ENCODE data around the gene EARS2.

Gene EARS2

DNA sequence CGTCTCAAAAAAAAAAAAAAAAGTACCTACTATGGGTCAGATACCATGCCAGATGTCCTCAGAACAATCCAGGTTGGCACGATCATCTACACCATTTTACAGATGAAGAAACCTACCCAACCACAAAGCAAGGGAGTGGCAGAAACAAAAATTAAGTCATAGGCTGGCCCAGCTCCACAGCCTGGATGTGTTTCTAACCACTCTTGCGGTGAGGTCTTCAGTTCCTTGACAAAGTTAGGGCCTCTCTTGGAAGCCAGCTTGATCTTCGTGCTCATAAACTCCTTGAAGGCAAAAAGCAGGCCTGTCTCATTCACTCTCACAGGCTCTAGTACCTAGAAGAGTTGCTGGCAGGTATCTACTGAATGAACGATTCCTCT, 53.1 kb downstream of the EARS2 start:
- TF ChIP-seq, protein P1, sequence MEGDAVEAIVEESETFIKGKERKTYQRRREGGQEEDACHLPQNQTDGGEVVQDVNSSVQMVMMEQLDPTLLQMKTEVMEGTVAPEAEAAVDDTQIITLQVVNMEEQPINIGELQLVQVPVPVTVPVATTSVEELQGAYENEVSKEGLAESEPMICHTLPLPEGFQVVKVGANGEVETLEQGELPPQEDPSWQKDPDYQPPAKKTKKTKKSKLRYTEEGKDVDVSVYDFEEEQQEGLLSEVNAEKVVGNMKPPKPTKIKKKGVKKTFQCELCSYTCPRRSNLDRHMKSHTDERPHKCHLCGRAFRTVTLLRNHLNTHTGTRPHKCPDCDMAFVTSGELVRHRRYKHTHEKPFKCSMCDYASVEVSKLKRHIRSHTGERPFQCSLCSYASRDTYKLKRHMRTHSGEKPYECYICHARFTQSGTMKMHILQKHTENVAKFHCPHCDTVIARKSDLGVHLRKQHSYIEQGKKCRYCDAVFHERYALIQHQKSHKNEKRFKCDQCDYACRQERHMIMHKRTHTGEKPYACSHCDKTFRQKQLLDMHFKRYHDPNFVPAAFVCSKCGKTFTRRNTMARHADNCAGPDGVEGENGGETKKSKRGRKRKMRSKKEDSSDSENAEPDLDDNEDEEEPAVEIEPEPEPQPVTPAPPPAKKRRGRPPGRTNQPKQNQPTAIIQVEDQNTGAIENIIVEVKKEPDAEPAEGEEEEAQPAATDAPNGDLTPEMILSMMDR (IDR thresholded peaks at IDR 0.05; ENCODE audit: extremely low read depth, insufficient read depth, missing control alignments) = no peak
- in situ Hi-C loops (cut with MboI; ENCODE audit: low pct_unique_long_range_greater_than_20kb, low sequenced_read_pairs, unreplicated experiment) = no loop called here
- DNase-seq (ENCODE audit: low spot score) = no peak

DNA sequence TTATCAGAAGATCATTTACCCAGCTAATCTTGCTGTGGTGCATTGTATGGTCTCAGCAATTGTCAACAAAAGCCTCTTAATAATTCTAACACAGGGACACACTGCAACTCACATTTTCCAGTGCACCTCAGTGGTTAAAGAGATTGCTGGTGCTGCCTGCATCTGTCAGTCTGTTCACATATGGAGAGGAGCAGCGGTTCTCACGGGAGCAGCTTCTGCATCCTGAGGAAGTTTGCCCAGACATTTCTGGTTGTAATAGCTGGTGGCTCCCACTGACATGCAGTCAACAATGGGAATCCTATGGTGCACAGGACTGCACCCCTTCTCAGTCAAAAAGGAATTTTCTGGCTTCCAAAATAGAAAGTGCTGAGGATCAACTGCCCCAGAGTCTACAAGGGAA, 54.7 kb downstream of the EARS2 start:
- in situ Hi-C loops (cut with MboI; ENCODE audit: low pct_unique_long_range_greater_than_20kb, low sequenced_read_pairs, unreplicated experiment) = no loop called here
- TF ChIP-seq, protein P1 (IDR thresholded peaks at IDR 0.05; ENCODE audit: extremely low read depth, insufficient read depth, missing control alignments) = no peak
- DNase-seq (ENCODE audit: low spot score) = no peak

DNA sequence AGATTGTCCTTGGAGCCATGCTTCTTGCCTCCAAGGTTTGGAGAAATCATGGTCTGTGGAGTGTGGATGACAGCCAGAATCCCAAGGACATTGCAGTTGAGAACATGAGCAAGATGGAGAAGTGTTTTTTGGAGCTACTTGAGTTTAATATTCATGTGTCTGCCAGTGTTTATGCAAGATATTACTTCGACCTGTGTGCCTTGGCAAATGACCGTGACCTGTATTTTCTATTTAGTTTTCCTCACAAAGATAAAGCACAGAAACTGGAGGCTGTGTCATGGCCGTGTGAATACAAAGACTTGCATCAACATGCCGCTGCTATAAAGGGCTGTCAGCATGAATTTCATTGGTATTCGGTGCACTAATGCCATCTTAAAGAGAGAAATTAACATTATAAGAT, 55.9 kb downstream of the EARS2 start:
- in situ Hi-C loops (cut with MboI; ENCODE audit: low pct_unique_long_range_greater_than_20kb, low sequenced_read_pairs, unreplicated experiment) = no loop called here
- TF ChIP-seq, protein P1 (IDR thresholded peaks at IDR 0.05; ENCODE audit: extremely low read depth, insufficient read depth, missing control alignments) = no peak
- no peak for DNase-seq (ENCODE audit: low spot score)

DNA sequence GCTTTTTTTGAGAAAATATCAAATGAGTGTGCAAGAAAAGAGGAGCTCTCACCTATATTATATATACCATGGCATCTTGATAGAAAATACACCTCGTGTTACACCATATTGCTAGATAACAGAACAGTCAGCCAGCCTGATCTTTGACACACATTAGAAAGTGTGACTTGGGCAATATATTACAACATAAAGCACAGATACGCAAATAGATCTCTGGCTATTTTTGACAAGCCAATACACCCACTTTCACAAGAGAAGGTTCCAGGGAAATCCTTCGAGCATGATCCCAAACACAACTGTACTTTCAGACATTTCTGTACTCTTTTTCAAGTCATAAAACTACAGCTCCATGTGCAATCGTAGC, 56.3 kb downstream of the EARS2 start:
- TF ChIP-seq, protein P1 (IDR thresholded peaks at IDR 0.05; ENCODE audit: extremely low read depth, insufficient read depth, missing control alignments) = no peak
- in situ Hi-C loops (cut with MboI; ENCODE audit: low pct_unique_long_range_greater_than_20kb, low sequenced_read_pairs, unreplicated experiment) = no loop called here
- DNase-seq (ENCODE audit: low spot score) = no peak

GRCh38 chr16:23500212-23500861, 56.8 kb downstream of the EARS2 start:
- in situ Hi-C loops (cut with MboI; ENCODE audit: low pct_unique_long_range_greater_than_20kb, low sequenced_read_pairs, unreplicated experiment) = no loop called here
- TF ChIP-seq, protein P1 (IDR thresholded peaks at IDR 0.05; ENCODE audit: extremely low read depth, insufficient read depth, missing control alignments) = no peak
- DNase-seq (ENCODE audit: low spot score) = no peak

DNA sequence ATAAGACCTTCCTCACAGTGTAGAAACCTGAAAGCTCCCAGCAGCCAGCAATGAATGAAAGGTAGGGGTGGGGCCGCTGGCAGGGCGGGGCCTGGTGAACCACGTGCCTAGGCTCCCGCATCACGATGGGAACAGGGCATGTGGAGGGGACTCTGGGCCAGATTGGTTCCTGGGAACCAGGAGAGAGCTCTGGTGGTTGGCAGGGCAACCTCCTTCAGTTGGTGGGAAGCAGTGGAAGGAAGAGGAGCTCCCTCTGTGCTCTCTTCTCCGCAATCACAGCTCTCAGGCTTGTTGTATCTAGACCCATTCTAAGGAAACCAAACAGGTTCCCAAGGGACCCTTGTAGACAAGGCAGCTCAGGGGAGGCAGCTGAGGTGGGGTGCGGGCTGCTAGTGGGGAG, 57.3 kb downstream of the EARS2 start:
- no peak for DNase-seq (ENCODE audit: low spot score)
- TF ChIP-seq, protein P1 (IDR thresholded peaks at IDR 0.05; ENCODE audit: extremely low read depth, insufficient read depth, missing control alignments) = no peak
- in situ Hi-C loops (cut with MboI; ENCODE audit: low pct_unique_long_range_greater_than_20kb, low sequenced_read_pairs, unreplicated experiment) = no loop called here

DNA sequence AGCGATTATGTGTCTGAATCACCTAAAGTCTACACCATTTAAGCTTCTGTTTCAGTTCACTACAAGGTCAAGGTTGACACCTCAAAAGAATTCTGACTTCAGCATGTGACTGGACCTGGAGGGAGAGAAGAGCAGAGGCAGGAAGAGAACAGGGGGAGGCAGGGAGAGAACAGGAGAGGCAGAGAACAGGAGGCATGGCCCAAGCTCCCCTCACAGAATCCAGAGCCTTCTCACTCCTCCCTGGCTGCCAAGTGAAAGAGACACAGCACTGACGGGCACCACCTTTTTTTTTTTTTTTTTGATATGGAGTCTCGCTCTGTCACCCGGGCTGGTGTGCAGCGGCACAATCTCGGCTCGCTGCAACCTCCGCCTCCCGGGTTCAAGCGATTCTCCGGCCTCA, 58.3 kb downstream of the EARS2 start:
- TF ChIP-seq, protein P1 (IDR thresholded peaks at IDR 0.05; ENCODE audit: extremely low read depth, insufficient read depth, missing control alignments) = no peak
- in situ Hi-C loops (cut with MboI; ENCODE audit: low pct_unique_long_range_greater_than_20kb, low sequenced_read_pairs, unreplicated experiment) = no loop called here
- no peak for DNase-seq (ENCODE audit: low spot score)

Measured in GM13977 (cell line).